GM23338 (cell line): ENCODE data around the gene PUM1.

ENCODE experiments used
- EZH2 ChIP-seq: fragments of 200-600 bp; sonication (generic); IDR thresholded peaks from one replicate; pipeline ENCODE4 v1.8.0; 2017; ENCODE audit warnings: antibody characterized with exemption, mild to moderate bottlenecking, low read depth; ENCODE audit not compliant: unreplicated experiment
- EZH2phosphoT487 ChIP-seq: fragments of 200-600 bp; sonication (generic); IDR thresholded peaks from one replicate; pipeline ENCODE4 v1.8.1; 2018; ENCODE audit warnings: antibody characterized with exemption; ENCODE audit not compliant: unreplicated experiment
- POLR2AphosphoS5 ChIP-seq: IDR thresholded peaks from 2 replicates; pipeline ENCODE4 v1.6.1; 2016; ENCODE audit warnings: antibody characterized with exemption, low read depth
- ZNF114 ChIP-seq: fragments of 250-450 bp; sonication (Bioruptor Pico); IDR thresholded peaks from 2 replicates; pipeline ENCODE4 v1.5.0; 2020; ENCODE audit warnings: mild to moderate bottlenecking, moderate library complexity
- TF ChIP-seq, protein P1 (sequence below), 2 experiments: fragments of 200-600 bp in 1 of 2; sonication (generic) in 1 of 2; conservative IDR thresholded peaks; 2 replicates each; pipeline versions ENCODE4 v1.5.1 to v1.6.1; 2016 to 2017; ENCODE audit warnings: antibody characterized with exemption in 2 of 2, low read depth in 2 of 2, mild to moderate bottlenecking in 2 of 2, moderate library complexity in 1 of 2
- TF ChIP-seq, protein P2 (sequence below): IDR thresholded peaks from one replicate; pipeline ENCODE4 v1.6.1; 2018; ENCODE audit warnings: antibody characterized with exemption; ENCODE audit not compliant: unreplicated experiment

- TF ChIP-seq, protein P1, sequence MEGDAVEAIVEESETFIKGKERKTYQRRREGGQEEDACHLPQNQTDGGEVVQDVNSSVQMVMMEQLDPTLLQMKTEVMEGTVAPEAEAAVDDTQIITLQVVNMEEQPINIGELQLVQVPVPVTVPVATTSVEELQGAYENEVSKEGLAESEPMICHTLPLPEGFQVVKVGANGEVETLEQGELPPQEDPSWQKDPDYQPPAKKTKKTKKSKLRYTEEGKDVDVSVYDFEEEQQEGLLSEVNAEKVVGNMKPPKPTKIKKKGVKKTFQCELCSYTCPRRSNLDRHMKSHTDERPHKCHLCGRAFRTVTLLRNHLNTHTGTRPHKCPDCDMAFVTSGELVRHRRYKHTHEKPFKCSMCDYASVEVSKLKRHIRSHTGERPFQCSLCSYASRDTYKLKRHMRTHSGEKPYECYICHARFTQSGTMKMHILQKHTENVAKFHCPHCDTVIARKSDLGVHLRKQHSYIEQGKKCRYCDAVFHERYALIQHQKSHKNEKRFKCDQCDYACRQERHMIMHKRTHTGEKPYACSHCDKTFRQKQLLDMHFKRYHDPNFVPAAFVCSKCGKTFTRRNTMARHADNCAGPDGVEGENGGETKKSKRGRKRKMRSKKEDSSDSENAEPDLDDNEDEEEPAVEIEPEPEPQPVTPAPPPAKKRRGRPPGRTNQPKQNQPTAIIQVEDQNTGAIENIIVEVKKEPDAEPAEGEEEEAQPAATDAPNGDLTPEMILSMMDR (conservative IDR thresholded peaks at IDR 0.05; ENCODE audit: low read depth in 2 of 2), result no peak
- TF ChIP-seq EZH2 (no peak), EZH2phosphoT487 (no peak), POLR2AphosphoS5 (no peak), ZNF114 (no peak)
- TF ChIP-seq, protein P2, sequence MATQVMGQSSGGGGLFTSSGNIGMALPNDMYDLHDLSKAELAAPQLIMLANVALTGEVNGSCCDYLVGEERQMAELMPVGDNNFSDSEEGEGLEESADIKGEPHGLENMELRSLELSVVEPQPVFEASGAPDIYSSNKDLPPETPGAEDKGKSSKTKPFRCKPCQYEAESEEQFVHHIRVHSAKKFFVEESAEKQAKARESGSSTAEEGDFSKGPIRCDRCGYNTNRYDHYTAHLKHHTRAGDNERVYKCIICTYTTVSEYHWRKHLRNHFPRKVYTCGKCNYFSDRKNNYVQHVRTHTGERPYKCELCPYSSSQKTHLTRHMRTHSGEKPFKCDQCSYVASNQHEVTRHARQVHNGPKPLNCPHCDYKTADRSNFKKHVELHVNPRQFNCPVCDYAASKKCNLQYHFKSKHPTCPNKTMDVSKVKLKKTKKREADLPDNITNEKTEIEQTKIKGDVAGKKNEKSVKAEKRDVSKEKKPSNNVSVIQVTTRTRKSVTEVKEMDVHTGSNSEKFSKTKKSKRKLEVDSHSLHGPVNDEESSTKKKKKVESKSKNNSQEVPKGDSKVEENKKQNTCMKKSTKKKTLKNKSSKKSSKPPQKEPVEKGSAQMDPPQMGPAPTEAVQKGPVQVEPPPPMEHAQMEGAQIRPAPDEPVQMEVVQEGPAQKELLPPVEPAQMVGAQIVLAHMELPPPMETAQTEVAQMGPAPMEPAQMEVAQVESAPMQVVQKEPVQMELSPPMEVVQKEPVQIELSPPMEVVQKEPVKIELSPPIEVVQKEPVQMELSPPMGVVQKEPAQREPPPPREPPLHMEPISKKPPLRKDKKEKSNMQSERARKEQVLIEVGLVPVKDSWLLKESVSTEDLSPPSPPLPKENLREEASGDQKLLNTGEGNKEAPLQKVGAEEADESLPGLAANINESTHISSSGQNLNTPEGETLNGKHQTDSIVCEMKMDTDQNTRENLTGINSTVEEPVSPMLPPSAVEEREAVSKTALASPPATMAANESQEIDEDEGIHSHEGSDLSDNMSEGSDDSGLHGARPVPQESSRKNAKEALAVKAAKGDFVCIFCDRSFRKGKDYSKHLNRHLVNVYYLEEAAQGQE, result no peak
Measured at GRCh38 chr1:31105646-31106045, 40.1 kb upstream of the PUM1 start.
